Sigmoid colon (tissue), 4 donors: Measurements from ENCODE around the gene EEFSEC.

Experiments used
- POLR2A ChIP-seq, 2 donors: fragments of 450-650 bp; IDR thresholded peaks; one replicate each; pipeline ENCODE4 v1.6.1; 2016; ENCODE audit warnings: antibody characterized with exemption in 2 of 2, mild to moderate bottlenecking in 2 of 2, moderate library complexity in 2 of 2
- POLR2AphosphoS5 ChIP-seq, 4 donors: sonication (generic); formaldehyde crosslinking; IDR thresholded peaks; one replicate each; pipeline ENCODE4 v1.6.1; 2017; ENCODE audit warnings: antibody characterized with exemption in 4 of 4

DNA sequence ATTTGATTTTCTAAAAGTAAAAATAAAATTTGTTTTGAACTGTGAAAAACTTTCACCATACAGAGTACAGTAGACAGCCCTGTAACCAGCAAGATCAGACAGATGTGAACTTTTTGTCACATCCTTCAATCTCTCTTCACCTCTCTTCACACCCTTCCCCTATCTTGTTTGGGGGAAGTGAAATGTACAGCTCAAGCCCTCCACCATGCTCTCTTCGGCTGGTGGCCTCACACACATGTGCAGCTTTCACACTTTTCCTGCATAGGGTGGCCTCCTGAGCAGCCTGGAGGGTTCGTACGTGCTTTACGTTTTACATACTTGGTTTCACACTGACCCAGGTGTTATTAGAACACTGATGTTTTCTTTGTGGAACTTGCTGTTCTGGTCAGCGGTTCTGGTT is 227.0 kb downstream of the EEFSEC start:
- TF ChIP-seq POLR2A (IDR thresholded peaks at IDR 0.05) = no peak
- no peak for TF ChIP-seq POLR2AphosphoS5 (IDR thresholded peaks at IDR 0.05)
